AG08396 (cell line): ENCODE results near the gene DAPK2.

Experiments
- DNase-seq: peaks from one replicate; pipeline ENCODE4 v3.0.0; 2012; ENCODE audit warnings: low spot score, mixed read lengths

The DAPK2 gene

GRCh38 chr15:63996794-63997357 lies 49.4 kb downstream of the DAPK2 start:
- no peak for DNase-seq

GRCh38 chr15:63995789-63996188 lies 50.5 kb downstream of the DAPK2 start:
- no peak for DNase-seq

DNA sequence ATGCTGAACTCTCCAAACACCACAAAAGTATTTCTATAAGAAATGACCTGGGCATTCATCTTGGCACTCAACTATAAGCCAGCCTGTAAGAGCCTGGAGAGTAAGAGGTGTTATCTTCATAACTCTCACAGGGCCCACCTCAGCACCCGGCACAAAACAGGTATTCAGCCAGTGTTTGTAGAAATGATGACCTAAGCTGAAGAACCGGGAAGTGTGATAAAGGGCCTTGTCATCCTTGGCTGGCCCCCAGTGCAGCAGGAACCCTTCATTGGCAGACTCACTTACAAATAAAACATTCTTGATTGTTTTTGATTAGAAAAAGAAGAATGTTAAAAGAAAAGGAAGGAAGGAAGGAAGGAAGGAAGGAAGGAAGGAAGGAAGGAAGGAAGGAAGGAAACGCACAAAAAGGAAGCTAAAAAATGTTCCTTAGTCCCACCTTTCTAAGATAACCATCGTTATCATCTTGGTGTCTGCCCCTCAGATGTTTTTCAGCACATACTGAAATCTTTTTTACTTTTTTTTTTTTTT lies 52.1 kb downstream of the DAPK2 start:
- no peak for DNase-seq

DNA sequence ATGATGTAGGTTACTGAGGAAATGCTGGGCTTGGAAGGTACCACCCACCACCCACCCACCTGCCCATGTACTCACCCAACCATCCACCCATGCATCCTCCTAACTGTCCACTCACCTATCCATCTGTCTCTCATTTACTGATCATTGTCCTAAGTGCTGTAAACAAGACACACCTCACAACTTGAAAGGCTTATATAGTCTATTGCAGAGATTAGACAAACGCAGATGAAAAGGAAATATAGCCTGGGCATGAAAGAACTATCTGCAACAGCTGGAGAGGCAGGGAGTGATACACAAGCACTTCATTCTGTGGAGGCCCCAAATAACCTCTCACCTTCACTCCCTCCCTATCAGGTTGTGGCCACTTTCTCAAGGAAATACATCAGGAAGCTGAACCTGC lies 54.0 kb downstream of the DAPK2 start:
- DNase-seq = no peak

- DNase-seq = no peak
Measured at GRCh38 chr15:63991706-63992105, 54.6 kb downstream of the DAPK2 start.

GRCh38 chr15:63990454-63990853 lies 55.8 kb downstream of the DAPK2 start:
- DNase-seq = no peak

GRCh38 chr15:63987796-63988378 lies 58.4 kb downstream of the DAPK2 start:
- DNase-seq = no peak

DNA sequence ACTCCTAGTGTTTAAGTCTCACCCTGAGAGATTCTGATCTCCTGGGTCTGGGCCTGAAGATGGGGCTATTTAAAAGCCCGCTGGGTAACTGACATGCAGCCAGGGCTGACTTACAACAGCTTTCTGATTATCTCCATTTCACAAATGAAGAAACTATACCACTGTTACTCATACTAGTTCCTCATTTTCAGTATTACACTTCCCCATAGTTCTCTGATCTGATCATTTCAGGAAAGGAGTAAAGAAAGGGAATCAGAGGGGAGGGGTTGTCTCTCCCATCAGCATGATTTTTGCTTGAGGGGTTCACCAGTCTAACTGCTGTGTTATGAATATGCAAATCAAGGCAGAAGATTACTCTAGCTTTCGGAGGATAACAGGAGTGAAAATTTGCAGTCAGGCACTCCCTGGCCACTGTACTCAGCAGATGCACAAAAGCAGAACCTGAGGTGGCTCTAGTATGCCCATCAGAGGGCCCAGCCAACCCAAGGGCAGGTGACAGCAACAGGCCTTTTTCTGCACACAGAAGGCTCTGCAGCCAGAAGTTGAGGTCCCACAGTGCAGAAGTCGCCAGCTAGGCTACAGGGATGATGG lies 59.4 kb downstream of the DAPK2 start:
- DNase-seq = no peak

GRCh38 chr15:63986185-63986680 lies 60.1 kb downstream of the DAPK2 start:
- no peak for DNase-seq

- no peak for DNase-seq
Measured at GRCh38 chr15:63985221-63986184, 60.8 kb downstream of the DAPK2 start.

- no peak for DNase-seq
Measured at GRCh38 chr15:63984331-63984730, 62.0 kb downstream of the DAPK2 start.

GRCh38 chr15:63983061-63983711 lies 63.1 kb downstream of the DAPK2 start:
- no peak for DNase-seq

DNA sequence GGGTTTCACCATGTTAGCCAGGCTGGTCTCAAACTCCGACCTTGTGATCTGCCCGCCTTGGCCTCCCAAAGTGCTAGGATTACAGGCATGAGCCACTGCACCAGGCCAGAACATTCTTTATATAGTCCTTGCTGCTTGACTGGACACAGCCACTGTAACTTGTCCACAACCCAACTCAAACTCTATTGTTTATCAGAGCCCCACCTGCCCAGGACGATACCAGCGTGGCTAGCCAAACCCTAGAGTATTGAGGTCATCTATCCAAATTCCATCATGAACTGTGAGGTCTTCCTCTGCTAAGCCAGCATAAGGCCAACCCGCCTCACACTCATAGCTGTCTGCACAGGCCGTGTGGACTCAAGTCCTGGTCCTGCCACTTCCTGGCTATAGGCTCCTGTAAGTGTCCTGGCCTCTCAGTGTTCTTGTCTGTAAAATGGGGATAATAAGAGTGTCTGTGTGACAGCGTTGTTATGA lies 63.9 kb downstream of the DAPK2 start:
- DNase-seq = no peak

- no peak for DNase-seq
Measured at GRCh38 chr15:63981596-63982320, 64.5 kb downstream of the DAPK2 start.

GRCh38 chr15:63979262-63979793 lies 67.0 kb downstream of the DAPK2 start:
- DNase-seq = no peak

GRCh38 chr15:63978511-63979261 lies 67.6 kb downstream of the DAPK2 start:
- DNase-seq = no peak

DNA sequence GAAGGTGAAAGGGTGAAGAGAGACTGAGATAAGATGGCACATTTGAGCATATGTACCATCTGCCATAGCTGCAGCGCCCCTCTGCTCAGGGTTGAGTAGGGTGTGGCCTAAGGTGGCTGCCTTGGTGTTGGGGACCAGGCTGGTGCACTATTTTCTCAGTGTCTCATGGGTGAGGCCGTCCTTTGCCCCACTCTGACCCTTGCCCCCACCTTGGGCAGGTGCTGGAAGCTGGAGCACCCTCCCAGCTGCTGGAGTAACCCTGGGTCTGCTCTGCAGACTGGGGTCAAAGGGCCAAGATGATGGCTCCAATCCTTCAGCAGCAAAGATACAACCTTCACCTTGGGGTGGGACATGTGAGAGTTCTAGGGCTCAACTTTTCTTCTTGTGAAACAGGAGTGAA lies 69.2 kb downstream of the DAPK2 start:
- DNase-seq = no peak

DNA sequence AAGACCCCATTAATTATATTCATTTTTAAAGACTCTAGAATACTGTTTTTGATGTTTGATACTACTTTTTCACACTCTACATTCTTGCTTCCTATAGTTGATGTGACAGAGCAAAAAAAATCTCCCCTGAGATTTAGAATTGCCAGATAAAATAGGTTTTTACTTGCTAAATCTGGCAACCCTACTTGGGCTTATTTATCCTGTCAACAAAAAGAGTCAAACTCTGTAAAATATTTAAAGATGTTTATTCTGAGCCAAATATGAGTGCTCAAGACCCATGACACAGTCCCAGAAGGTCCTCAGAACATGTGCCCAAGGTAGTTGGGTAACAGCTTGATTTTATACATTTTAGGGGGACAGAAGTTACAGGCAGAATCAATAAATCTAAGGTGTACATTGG lies 72.3 kb downstream of the DAPK2 start:
- DNase-seq = no peak

GRCh38 chr15:63973212-63974009 lies 72.9 kb downstream of the DAPK2 start:
- DNase-seq = peak; percentile 38
